K562 (cell line): Measurements from ENCODE around the gene LRPAP1. TPM values are rescaled to one million over a fixed set of nuclear protein-coding genes. Genes with fewer than 3 reads are reported as not detected.
A peak's percentile ranks its signal among the peaks of the same experiment; 100 is the strongest.

Experiments
- ATAC-seq: fragments of 200-7000 bp; cut with Tn5 transposase; 3 replicates; pipeline ENCODE4 v1.9.1; 2020; ENCODE audit warnings: moderate library complexity
- BruUV-seq: library from RNA; stranded (reverse); fragments of 400-500 nt; replicated peaks from 2 replicates; lab custom pipeline; 2021; lab: Mats Ljungman, UMichigan
- CTCF ChIA-PET: fragments of 300-600 bp; formaldehyde crosslinking; extraction: SDS; loops from one replicate; lab custom pipeline; 2021; ENCODE audit warnings: low intra/inter-chr PET ratio; lab: Yijun Ruan, JAX
- POLR2A ChIA-PET: fragments of 300-600, 350-650 bp; sonication (Branson Sonifier 250); formaldehyde crosslinking; extraction: SDS; loops from one replicate; lab custom pipeline; 2021; ENCODE audit warnings: antibody characterized with exemption, inconsistent platforms; lab: Yijun Ruan, JAX
- DNase-seq, 4 experiments: peaks; one replicate each; pipeline versions ENCODE4 v3.0.0 to v3.0.0-alpha.2; 2011 to 2018; ENCODE audit warnings: low spot score in 3 of 4, mixed read lengths in 3 of 4; ENCODE audit errors: extremely low read depth in 1 of 4
- FAIRE-seq: peaks from 2 replicates; lab custom pipeline; 2011; peaks lifted over from hg19 to GRCh38; lab: Jason Lieb, UNC
- H2AFZ ChIP-seq: 2 replicates; pipeline ENCODE4 v1.6.0; 2011; ENCODE audit warnings: low read depth, low read length, control low read depth, inconsistent platforms
- H3K27ac ChIP-seq: fragments of 200-600 bp; 3 replicates; pipeline ENCODE4 v1.8.0; 2011; ENCODE audit warnings: low read depth, mild to moderate bottlenecking, control low read depth, inconsistent platforms, low read length, moderate library complexity, mixed read lengths; ENCODE audit errors: extremely low read depth
- H3K27me3 ChIP-seq, 2 experiments: fragments of 300-600 bp in 1 of 2; 2 replicates in 1 of 2; 3 replicates in 1 of 2; pipeline versions ENCODE4 v1.6.0 to v1.8.0; 2011; ENCODE audit warnings: inconsistent platforms in 2 of 2, low read length in 2 of 2, mild to moderate bottlenecking in 1 of 2, mixed read lengths in 1 of 2, moderate library complexity in 1 of 2; ENCODE audit not compliant: control insufficient read depth in 2 of 2, insufficient read depth in 2 of 2
- H3K36me3 ChIP-seq: fragments of 300-600 bp; 3 replicates; pipeline ENCODE4 v1.8.0; 2011; ENCODE audit warnings: mild to moderate bottlenecking, low read length, inconsistent platforms; ENCODE audit not compliant: control insufficient read depth, insufficient read depth
- H3K4me1 ChIP-seq, 2 experiments: fragments of 200-600 bp in 1 of 2; replicated peaks in 1 of 2; 2 replicates in 1 of 2; 3 replicates in 1 of 2; pipeline versions ENCODE4 v1.5.1 to v1.8.0; 2011; ENCODE audit warnings: inconsistent platforms in 2 of 2, low read length in 2 of 2, mild to moderate bottlenecking in 1 of 2, mixed read lengths in 1 of 2, moderate library complexity in 1 of 2; ENCODE audit not compliant: control insufficient read depth in 2 of 2, insufficient read depth in 2 of 2
- H3K4me2 ChIP-seq: 2 replicates; pipeline ENCODE4 v1.6.1; 2011; ENCODE audit warnings: low read length, control low read depth, inconsistent platforms, mixed read lengths; ENCODE audit not compliant: insufficient read depth
- H3K4me3 ChIP-seq: fragments of 200-600 bp; sonication (generic), shearing (Covaris generic); 2 replicates; pipeline ENCODE4 v1.5.1; 2016; ENCODE audit warnings: control low read depth, inconsistent platforms
- H3K79me2 ChIP-seq: fragments of 200-600 bp; 3 replicates; pipeline ENCODE4 v1.8.0; 2011; ENCODE audit warnings: low read length, inconsistent platforms; ENCODE audit not compliant: control insufficient read depth, insufficient read depth
- H3K9ac ChIP-seq, 2 experiments: 2 replicates each; pipeline versions ENCODE4 v1.6.0 to v1.6.1; 2011; ENCODE audit warnings: low read depth in 2 of 2, low read length in 2 of 2, control low read depth in 1 of 2, inconsistent platforms in 1 of 2, mild to moderate bottlenecking in 1 of 2, mixed read lengths in 1 of 2; ENCODE audit not compliant: insufficient read depth in 1 of 2
- H3K9me1 ChIP-seq: one replicate; pipeline ENCODE4 v1.6.0; 2011; ENCODE audit warnings: inconsistent platforms, mild to moderate bottlenecking, low read length, moderate library complexity; ENCODE audit not compliant: control insufficient read depth, insufficient read depth
- H3K9me3 ChIP-seq: replicated peaks from 2 replicates; pipeline ENCODE4 v1.5.1; 2011; ENCODE audit warnings: low read depth, low read length, inconsistent platforms; ENCODE audit not compliant: control insufficient read depth, insufficient read depth
- H4K20me1 ChIP-seq: replicated peaks from 2 replicates; pipeline ENCODE4 v1.6.1; 2011; ENCODE audit warnings: low read length, inconsistent platforms, mixed read lengths; ENCODE audit not compliant: control insufficient read depth, insufficient read depth
- NFIC ChIP-seq: fragments of 450-650 bp; IDR thresholded peaks from 2 replicates; pipeline ENCODE4 v1.6.1; 2017; ENCODE audit warnings: mild to moderate bottlenecking, inconsistent platforms
- WGBS: fragments of 100-300 bp; shearing (Covaris generic); methylation state at CpG from one replicate; pipeline ENCODE4 v1.1.6; 2016; ENCODE audit warnings: low coverage, mixed read lengths; ENCODE audit not compliant: insufficient coverage; ENCODE audit errors: missing lambda C conversion rate; 5-methylcytosine and 5-hydroxymethylcytosine counted together
- in situ Hi-C: fragments of 300-500 bp; cut with MboI; formaldehyde crosslinking; loops from 4 replicates; pipeline ENCODE4 v1.15.0; 2018; ENCODE audit warnings: inconsistent platforms, mixed read lengths
- intact Hi-C: fragments of 100-400 bp; cut with micrococcal nuclease; formaldehyde crosslinking; loops from 2 replicates; pipeline ENCODE4 v1.14.2; 2022
- polyA plus RNA-seq, 8 experiments: library from polyadenylated mRNA; depleted of rRNA in 4 of 8; stranded (reverse) in 5 of 8; unstranded in 3 of 8; fragments of >200 nt; fragmentation: Nextera tagmentation in 2 of 8; fragmentation: Illumina TruSeq in 1 of 8; extraction: Ambion mirVana in 2 of 8; extraction: Trizol in 1 of 8; gene quantifications; 2 replicates each; pipeline versions ENCODE4 v1.2.1 to v1.2.3, GENCODE V29; 2011 to 2014; ENCODE audit warnings: inconsistent platforms in 1 of 8, missing spikeins in 1 of 8
- total RNA-seq, 7 experiments: library from RNA; depleted of rRNA in 6 of 7; stranded (reverse); fragments of >200 nt in 6 of 7; fragmentation: Illumina TruSeq in 2 of 7; extraction: Trizol in 2 of 7; gene quantifications; 2 replicates each; pipeline versions ENCODE4 v1.2.1 to v1.2.3, GENCODE V29; 2011 to 2021; ENCODE audit warnings: low replicate concordance in 1 of 7
- TF ChIP-seq, protein P1 (sequence below): sonication (generic); formaldehyde crosslinking; IDR thresholded peaks from 2 replicates; pipeline ENCODE4 v1.8.0; 2022; ENCODE audit warnings: mild to moderate bottlenecking, missing genetic modification reagents

Gene LRPAP1
- total and polyA plus RNA-seq, 9 of the 15 experiments (the other 6 are each of a cell fraction or from before 2014, with no cell fraction given), result 1.1 to 75.5 (median 41.8) TPM

DNA sequence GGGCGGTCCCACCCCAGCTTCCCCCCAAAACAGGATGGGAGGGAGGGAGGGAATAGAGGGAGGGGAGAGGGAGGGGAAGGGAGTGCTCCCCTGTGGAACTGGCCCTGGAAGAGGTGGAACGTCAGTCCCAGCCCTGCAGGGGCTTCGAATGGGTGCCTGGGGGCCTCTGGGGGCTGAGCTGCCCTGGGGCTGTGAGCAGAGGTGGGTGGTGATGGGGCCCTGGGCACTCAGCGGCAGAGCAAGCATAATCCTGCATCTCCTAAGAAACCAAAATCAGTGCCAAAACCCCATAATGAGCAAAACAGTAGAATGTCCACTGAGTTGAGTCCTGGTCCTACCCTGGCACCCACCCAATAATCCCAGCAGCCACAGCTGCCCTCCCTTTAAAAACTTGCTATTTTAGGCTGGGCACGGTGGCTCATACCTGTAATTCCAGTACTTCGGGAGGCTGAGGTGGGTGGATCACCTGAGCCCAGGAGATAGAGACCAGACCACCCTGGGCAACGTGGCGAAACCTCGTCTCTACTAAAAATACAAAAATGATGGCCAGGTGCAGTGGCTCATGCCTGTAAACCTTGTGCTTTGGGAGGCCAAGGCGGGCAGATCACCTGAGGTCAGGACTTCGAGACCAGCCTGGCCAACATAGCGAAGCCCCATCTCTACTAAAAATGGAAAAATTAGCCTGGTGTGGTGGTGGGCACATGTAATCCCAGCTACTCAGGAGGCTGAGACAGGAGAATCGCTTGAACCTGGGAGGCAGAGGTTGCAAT is 58.0 kb downstream of the LRPAP1 start:
- intact Hi-C loops (no loop called here), in situ Hi-C loops (no loop called here)
- CTCF ChIA-PET, result no interaction called here
- Histone ChIP-seq H2AFZ (no peak overlapping the region), H3K4me3 (no peak overlapping the region), H3K36me3 (no peaks in the 10 kb centered on the region), H3K27me3 (peaks cover 35 to 83% of the 10 kb centered on the region in 2 experiments; a peak in 4 of 5 replicates), H3K9ac (no peak overlapping the region), H3K79me2 (no peaks in the 10 kb centered on the region), H3K27ac (no peak overlapping the region), H3K4me1 (peaks cover 0 to 27% of the 10 kb centered on the region in 2 experiments; a peak in 2 of 5 replicates), H3K9me3 (no peaks in the 10 kb centered on the region), H3K9me1 (no peaks in the 10 kb centered on the region), H3K4me2 (no peak overlapping the region), H4K20me1 (peaks cover 5% of the 10 kb centered on the region; the same call in 1 of the 2 replicates)
- peak; percentile 30; the same call in 1 of the 2 replicates for TF ChIP-seq NFIC
- TF ChIP-seq, protein P1, sequence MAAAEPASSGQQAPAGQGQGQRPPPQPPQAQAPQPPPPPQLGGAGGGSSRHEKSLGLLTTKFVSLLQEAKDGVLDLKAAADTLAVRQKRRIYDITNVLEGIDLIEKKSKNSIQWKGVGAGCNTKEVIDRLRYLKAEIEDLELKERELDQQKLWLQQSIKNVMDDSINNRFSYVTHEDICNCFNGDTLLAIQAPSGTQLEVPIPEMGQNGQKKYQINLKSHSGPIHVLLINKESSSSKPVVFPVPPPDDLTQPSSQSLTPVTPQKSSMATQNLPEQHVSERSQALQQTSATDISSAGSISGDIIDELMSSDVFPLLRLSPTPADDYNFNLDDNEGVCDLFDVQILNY (CRISPR knock-in tag), result no peak
- POLR2A ChIA-PET, result no interaction called here
- ATAC-seq, result no peak
- no peak for DNase-seq
- WGBS, result 0% methylated on average over 9 of the region's 13 CpGs
- no peak for FAIRE-seq
- BruUV-seq, result no TSS peak
